ENCODE measurements around the gene NUDT6.

NUDT6 gene, protein sequence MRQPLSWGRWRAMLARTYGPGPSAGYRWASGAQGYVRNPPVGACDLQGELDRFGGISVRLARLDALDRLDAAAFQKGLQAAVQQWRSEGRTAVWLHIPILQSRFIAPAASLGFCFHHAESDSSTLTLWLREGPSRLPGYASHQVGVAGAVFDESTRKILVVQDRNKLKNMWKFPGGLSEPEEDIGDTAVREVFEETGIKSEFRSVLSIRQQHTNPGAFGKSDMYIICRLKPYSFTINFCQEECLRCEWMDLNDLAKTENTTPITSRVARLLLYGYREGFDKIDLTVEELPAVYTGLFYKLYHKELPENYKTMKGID
- total RNA-seq, result 0.96 to 3.0 (median 2.4) reads per million in 9 experiments

DNA sequence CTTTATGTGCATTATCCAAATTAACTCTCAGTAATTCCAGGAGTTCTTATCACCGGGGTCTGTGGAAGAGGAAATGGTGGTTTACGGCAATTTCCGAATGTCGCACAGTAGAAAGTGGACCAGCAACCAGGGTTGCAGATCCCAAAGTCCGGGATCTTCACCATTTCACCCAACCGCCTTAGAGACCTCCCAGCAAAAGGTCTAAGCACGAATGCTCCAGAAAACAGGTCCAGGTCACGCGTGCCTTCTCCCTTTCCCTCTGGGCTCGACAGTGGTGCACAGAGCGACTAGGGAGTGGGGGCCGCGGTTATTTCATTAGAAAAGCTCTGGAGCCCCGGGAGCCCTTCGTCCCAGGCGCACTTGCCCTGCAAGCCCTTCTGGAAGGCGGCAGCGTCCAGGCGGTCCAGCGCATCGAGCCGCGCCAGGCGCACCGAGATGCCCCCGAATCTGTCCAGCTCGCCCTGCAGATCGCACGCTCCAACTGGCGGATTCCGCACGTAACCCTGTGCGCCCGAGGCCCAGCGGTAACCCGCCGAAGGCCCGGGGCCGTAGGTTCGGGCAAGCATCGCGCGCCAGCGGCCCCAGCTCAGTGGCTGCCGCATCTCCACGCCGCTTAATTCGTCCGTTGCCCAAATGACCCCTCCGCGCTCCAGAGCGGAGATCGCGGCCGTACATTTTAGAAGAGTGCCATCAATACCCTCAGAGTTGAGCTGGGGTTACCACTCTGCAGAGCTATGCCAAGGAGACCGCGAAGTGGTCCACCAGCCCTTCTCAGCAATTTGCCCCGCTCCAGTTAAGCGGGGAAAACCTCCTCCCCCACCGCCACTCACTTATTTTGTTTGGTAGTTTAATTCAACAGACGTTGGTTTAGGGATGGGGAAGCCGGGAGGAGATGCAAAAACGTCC is at the start of gene NUDT6:
TSS of gene NUDT6 (minus strand) at position 627 of the 906 bp plus-strand sequence. CDS start at position 602, 25 bp downstream.
- peak within 1 kb of the TSS in 1 of 2 donors; percentile 99 for H3K4me3 Mint-ChIP-seq
- peak within 1 kb of the TSS; percentile 94 to 97 for H3K27ac Mint-ChIP-seq
- ATAC-seq (replicated peaks), result peak; percentile 52
- H3K27me3 Mint-ChIP-seq, result no peaks in the 10 kb centered on the region
- peak in 2 of 3 experiments; percentile 16 to 18 for DNase-seq
- H3K36me3 Mint-ChIP-seq (ENCODE audit: insufficient read depth), result peaks cover 10% of the 10 kb centered on the region
- peaks cover 8% of the 10 kb centered on the region in 2 donors for H3K4me1 Mint-ChIP-seq (ENCODE audit: low read depth in 2 of 2)
- H3K9me3 Mint-ChIP-seq, result no peaks in the 10 kb centered on the region

DNA sequence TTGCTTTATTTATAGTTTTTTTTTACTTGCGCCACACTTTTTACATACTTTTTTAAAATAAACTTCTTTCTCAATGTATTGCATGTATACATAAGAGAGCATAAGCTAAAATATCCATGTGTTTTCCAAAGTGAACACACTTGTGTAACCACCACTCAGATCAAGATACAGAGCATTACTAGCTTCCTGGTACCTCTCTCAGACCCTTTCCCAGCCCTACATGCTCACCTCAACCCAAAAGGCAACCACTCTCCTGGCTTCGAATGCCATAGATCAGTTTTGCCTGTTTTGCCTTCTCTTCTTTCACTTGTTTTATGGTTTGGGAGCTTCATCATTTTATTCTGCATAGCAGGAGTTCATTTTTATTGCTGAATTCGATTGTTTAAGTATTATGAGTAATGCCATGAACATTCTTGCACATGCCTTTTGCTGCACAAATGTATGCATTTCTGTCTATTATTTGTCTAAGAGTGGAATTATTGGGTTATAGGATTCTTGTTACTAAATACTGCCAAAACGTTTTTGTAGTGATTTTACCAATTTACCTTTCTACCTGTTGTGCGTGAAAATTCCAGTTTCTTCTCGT is 45.9 kb upstream of the NUDT6 start:
- no peaks in the 10 kb centered on the region for H3K9me3 Mint-ChIP-seq
- no peak for ATAC-seq (replicated peaks)
- no peak overlapping the region for H3K4me3 Mint-ChIP-seq
- no peak for DNase-seq
- peaks cover 7% of the 10 kb centered on the region for H3K36me3 Mint-ChIP-seq (ENCODE audit: insufficient read depth)
- H3K4me1 Mint-ChIP-seq (ENCODE audit: low read depth in 2 of 2), result peaks cover 4% of the 10 kb centered on the region in 2 donors
- no peak overlapping the region for H3K27ac Mint-ChIP-seq
- no peaks in the 10 kb centered on the region for H3K27me3 Mint-ChIP-seq

DNA sequence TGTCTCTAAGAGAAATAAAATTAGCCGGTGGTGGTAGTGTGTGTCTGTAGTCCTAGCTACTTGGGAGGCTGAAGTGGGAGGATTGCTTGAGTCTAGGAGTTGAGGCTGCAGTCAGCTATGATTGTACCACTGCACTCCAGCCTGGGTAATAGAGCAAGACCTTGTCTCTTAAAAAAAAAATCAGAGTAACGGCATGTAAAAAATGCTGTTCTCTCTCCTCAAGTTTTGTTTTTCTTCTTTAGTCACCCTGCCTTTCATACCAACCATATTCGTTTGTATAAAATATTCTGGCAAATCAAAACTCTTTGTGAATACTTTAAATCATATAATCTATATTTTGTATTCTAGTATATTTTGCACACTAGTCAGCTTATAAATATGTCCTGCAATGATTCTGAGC is 44.8 kb upstream of the NUDT6 start:
- Mint-ChIP-seq H3K9me3 (no peaks in the 10 kb centered on the region), H3K36me3 (ENCODE audit: insufficient read depth) (peaks cover 7% of the 10 kb centered on the region), H3K4me3 (no peak overlapping the region), H3K27ac (no peak overlapping the region), H3K27me3 (no peaks in the 10 kb centered on the region), H3K4me1 (ENCODE audit: low read depth in 2 of 2) (peaks cover 4 to 8% of the 10 kb centered on the region in 2 donors)
- ATAC-seq (replicated peaks), result no peak
- no peak for DNase-seq

DNA sequence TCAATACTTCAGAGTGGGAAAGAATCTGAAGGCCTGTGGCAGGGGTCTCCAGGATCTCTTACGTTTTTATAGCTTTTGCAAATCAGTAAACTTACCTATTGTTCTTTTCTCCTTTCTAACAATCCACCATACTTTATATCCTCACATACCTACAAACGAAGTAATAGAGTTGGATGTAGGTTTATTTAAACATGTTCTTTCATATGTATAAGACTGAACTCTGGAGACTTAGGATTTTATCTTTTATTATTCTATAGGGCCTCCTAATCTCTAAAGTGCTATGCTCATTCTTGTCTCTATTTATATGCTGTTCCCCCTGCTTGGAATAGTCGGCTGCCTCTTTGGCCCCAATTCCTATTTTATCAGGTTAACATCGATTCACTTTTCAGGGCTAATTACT is 43.8 kb upstream of the NUDT6 start:
- DNase-seq (no peak), ATAC-seq (replicated peaks) (no peak)
- Mint-ChIP-seq H3K27me3 (no peaks in the 10 kb centered on the region), H3K36me3 (ENCODE audit: insufficient read depth) (peaks cover 7% of the 10 kb centered on the region), H3K9me3 (no peaks in the 10 kb centered on the region), H3K4me3 (no peak overlapping the region), H3K27ac (peak overlapping the region in 1 of 2 donors; percentile 5), H3K4me1 (ENCODE audit: low read depth in 2 of 2) (peaks cover 4 to 7% of the 10 kb centered on the region in 2 donors)

DNA sequence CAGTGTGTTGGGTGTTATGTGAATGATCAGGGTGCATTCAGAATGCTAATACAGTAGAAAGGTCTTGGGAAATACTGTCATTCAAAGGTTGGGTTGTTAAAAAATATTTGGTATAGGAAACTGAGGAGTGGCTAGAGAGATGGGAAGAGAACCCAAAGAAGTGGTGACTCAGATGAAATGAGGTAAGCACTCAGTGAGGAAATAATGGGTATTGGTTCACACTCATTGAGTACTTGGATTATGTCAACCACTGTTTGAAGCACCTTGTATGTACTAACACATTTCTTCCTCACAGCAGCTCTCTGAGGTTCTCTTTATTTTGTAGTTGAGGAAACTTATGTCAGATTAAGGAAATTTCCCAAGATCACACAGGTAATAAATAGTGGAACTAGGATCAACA is 40.8 kb upstream of the NUDT6 start:
- H3K27me3 Mint-ChIP-seq, result no peaks in the 10 kb centered on the region
- DNase-seq, result no peak
- no peak overlapping the region for H3K27ac Mint-ChIP-seq
- ATAC-seq (replicated peaks), result no peak
- H3K4me3 Mint-ChIP-seq, result no peak overlapping the region
- peaks cover 4% of the 10 kb centered on the region for H3K36me3 Mint-ChIP-seq (ENCODE audit: insufficient read depth)
- no peaks in the 10 kb centered on the region for H3K9me3 Mint-ChIP-seq
- H3K4me1 Mint-ChIP-seq (ENCODE audit: low read depth in 2 of 2), result peaks cover 0 to 7% of the 10 kb centered on the region in 2 donors

DNA sequence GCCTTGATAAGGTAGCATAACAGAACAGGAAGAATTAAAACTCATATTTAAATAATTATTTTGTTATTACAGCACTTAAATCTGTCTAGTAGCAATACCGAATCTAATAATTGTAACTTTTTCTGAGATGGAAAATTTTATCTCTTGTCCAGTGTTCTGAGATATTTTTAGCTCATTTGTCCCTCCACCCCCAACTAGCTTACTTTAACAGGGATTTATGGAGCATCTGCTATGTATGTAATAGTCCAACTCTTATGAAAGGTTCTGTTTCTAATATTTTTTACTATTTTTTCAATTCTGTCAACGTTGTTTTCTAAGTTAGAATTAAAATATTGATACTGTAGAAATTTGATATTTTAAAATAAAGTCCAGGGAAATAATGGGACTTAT is 38.2 kb upstream of the NUDT6 start:
- H3K27me3 Mint-ChIP-seq, result no peaks in the 10 kb centered on the region

DNA sequence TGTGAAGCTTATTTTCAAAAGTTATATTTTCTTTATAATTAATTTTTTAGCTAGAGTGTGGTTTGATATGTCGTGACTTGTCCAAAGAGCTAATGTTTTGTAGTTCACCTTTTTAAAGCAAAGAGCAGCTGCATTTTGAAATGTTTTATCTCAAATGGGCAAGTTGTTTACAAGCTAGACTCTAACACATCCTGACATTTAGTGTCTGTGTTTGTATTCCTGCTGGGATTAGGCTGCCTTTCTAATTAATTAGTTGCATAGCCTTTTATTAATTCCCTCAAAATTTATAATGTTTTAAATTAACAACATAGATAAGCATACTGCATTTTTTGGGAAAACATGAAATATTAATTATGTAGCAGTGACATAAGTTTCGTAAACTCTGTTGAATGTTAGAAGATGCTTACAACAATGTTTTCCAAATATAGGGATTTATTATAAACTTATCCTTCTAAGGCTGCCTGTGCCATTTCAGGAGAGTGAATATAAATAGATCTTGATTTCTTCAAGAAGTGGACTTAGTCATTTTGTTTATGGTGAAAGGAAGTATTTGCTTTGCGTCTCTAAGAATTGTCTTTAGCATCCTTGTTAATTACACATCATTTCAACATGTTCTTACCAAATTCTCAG is 37.7 kb upstream of the NUDT6 start:
- Mint-ChIP-seq H3K27me3 (no peaks in the 10 kb centered on the region), H3K4me1 (ENCODE audit: low read depth in 2 of 2) (peaks cover 0 to 7% of the 10 kb centered on the region in 2 donors), H3K4me3 (no peak overlapping the region), H3K36me3 (ENCODE audit: insufficient read depth) (no peaks in the 10 kb centered on the region), H3K9me3 (no peaks in the 10 kb centered on the region), H3K27ac (no peak overlapping the region)
- no peak for ATAC-seq (replicated peaks)
- DNase-seq, result no peak

More for the DNA sequence above, 38.2 kb upstream of the NUDT6 start:
- peaks cover 0 to 7% of the 10 kb centered on the region in 2 donors for H3K4me1 Mint-ChIP-seq (ENCODE audit: low read depth in 2 of 2)
- DNase-seq (no peak), ATAC-seq (replicated peaks) (no peak)
- H3K36me3 Mint-ChIP-seq (ENCODE audit: insufficient read depth), result no peaks in the 10 kb centered on the region
- no peaks in the 10 kb centered on the region for H3K9me3 Mint-ChIP-seq
- no peak overlapping the region for H3K4me3 Mint-ChIP-seq
- H3K27ac Mint-ChIP-seq, result no peak overlapping the region

DNA sequence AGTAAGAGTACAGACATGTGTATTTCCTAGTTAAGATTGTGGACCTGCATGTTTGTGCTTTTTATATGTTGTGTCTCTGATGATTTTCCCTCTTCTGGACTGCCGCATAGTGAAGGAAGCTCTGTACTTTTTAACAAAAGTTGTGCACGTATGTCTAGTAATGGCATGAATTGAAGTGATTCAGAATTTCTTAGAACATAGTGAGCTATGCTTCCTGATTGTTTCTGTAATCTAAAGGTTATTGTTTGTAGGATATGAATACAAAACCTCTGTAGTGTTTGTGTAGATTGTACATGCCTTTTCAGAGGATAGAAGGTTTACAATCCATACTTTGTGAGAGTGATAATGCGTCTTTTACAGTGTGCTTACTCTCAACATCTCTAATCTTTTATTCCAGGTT is 37.0 kb upstream of the NUDT6 start:
- no peaks in the 10 kb centered on the region for H3K36me3 Mint-ChIP-seq (ENCODE audit: insufficient read depth)
- DNase-seq (no peak), ATAC-seq (replicated peaks) (no peak)
- H3K4me1 Mint-ChIP-seq (ENCODE audit: low read depth in 2 of 2), result peaks cover 0 to 7% of the 10 kb centered on the region in 2 donors
- H3K27ac Mint-ChIP-seq, result no peak overlapping the region
- no peaks in the 10 kb centered on the region for H3K27me3 Mint-ChIP-seq
- H3K4me3 Mint-ChIP-seq, result no peak overlapping the region
- H3K9me3 Mint-ChIP-seq, result no peaks in the 10 kb centered on the region

DNA sequence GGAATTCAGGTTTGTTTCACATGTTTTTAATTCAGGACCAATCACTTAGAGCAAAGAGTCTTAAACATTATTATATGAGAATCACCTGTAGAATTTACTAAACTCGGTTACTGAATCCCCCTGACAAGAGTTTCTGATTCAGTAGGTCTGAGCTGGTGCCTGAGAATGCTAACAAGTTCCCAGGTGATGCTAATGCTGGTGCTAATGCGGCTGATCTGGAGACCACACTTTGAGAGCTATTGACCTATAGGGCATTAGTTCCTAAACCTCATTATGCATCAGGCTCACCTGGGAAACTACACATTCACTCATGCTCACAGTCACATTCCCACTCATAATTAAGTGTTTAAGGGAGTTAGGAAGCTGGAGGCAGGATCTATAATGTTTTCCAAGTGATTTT is 36.1 kb upstream of the NUDT6 start:
- no peak for ATAC-seq (replicated peaks)
- Mint-ChIP-seq H3K36me3 (ENCODE audit: insufficient read depth) (no peaks in the 10 kb centered on the region), H3K9me3 (no peaks in the 10 kb centered on the region), H3K4me1 (ENCODE audit: low read depth in 2 of 2) (peaks cover 0 to 7% of the 10 kb centered on the region in 2 donors), H3K27ac (no peak overlapping the region), H3K4me3 (no peak overlapping the region), H3K27me3 (no peaks in the 10 kb centered on the region)
- no peak for DNase-seq

DNA sequence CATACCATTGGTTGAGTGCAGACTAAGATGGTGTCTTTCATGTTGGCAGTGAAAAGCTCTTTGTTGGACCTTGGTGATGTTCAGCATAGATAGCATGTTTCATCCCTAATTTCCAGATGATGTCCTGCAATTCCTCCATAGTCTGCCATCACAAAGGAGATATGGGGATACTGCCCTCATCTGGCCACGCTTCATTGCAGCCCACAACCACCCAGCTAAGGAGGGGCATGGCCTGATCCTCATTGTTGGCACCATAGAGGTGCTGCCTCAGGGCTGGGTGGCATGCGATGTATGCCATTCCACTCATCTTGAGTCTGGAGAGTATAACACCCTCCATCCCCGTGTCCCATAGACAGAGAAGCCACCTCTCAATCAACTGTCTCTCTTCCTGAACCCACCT is 31.5 kb upstream of the NUDT6 start:
- Mint-ChIP-seq H3K4me3 (no peak overlapping the region), H3K27me3 (no peaks in the 10 kb centered on the region), H3K9me3 (no peaks in the 10 kb centered on the region), H3K4me1 (ENCODE audit: low read depth in 2 of 2) (no peaks in the 10 kb centered on the region), H3K27ac (no peak overlapping the region), H3K36me3 (ENCODE audit: insufficient read depth) (peaks cover 3% of the 10 kb centered on the region)
- ATAC-seq (replicated peaks) (no peak), DNase-seq (no peak)

DNA sequence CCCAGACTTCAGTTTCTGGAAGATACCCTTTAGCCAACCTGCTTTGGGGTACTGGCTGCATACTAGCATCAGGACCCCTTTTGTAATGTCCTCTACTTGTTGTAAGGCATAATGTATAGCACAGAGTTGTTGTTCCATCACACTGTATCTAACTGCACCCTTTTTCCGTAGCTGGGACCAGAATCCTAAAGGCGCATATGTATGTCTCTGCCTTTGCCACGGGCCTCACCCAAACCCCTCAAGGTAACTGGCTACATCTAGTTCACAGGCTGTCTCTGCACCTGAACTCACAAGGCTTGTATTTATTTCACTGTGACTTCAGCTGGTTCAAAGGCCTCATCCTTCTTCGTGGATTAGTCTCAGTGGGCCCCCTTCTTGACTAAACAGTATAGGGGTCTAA is 29.6 kb upstream of the NUDT6 start:
- Mint-ChIP-seq H3K4me1 (ENCODE audit: low read depth in 2 of 2) (no peaks in the 10 kb centered on the region), H3K27me3 (no peaks in the 10 kb centered on the region), H3K27ac (no peak overlapping the region), H3K4me3 (no peak overlapping the region), H3K9me3 (no peaks in the 10 kb centered on the region), H3K36me3 (ENCODE audit: insufficient read depth) (peaks cover 3% of the 10 kb centered on the region)
- DNase-seq (no peak), ATAC-seq (replicated peaks) (no peak)

DNA sequence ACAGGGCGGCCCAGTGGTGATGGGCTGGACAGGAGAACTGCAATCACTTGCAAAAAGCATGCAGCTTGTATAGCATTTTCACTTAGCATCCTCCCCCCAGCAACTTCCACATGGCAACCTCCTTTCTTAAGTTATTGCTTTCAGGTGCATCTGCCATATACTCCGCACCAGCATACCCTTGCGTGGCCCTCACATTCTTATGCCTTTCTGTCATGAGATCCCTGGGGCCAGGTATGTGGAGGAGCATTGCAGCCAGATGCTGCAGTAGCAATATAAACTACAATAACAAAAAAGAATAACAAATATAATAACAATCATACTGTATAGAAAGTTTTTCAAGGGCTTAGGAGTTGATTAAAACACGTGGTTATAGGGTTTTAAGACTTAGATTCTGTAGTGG is 26.3 kb upstream of the NUDT6 start:
- ATAC-seq (replicated peaks) (no peak), DNase-seq (no peak)
- Mint-ChIP-seq H3K9me3 (no peaks in the 10 kb centered on the region), H3K36me3 (ENCODE audit: insufficient read depth) (peaks cover 3% of the 10 kb centered on the region), H3K27ac (no peak overlapping the region), H3K27me3 (no peaks in the 10 kb centered on the region), H3K4me1 (ENCODE audit: low read depth in 2 of 2) (peaks cover 10% of the 10 kb centered on the region in 2 donors), H3K4me3 (no peak overlapping the region)

DNA sequence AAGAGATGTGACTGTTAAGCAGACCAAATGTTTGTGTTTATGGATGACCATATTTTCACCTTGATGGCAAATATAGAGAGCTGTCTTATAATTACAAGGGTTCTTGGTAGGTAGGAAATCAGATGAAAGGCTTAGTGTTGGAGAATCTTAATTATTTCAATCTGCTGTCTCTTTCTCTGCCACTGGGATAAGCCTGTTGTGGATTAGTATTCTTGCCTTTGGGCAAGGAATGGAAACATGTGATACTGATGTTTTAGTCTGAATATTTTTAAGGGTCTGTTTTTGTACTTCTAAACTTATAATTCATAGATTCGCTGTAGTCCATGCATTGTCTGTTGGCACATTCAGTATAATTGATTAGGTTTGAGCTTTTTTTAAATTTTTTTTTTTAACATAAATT is 23.7 kb upstream of the NUDT6 start:
- ATAC-seq (replicated peaks), result no peak
- H3K36me3 Mint-ChIP-seq (ENCODE audit: insufficient read depth), result peaks cover 3% of the 10 kb centered on the region
- no peaks in the 10 kb centered on the region for H3K9me3 Mint-ChIP-seq
- no peak for DNase-seq
- H3K27me3 Mint-ChIP-seq, result no peaks in the 10 kb centered on the region
- H3K27ac Mint-ChIP-seq, result peak overlapping the region; percentile 85 to 86
- no peak overlapping the region for H3K4me3 Mint-ChIP-seq
- H3K4me1 Mint-ChIP-seq (ENCODE audit: low read depth in 2 of 2), result peaks cover 10 to 14% of the 10 kb centered on the region in 2 donors

Data from effector memory CD8-positive, alpha-beta T cell (primary cell).